GM12878 (cell line): ENCODE measurements around the gene CD209. TPM values are rescaled to one million over a fixed set of nuclear protein-coding genes. Genes with fewer than 3 reads are reported as not detected.
A peak's percentile ranks its signal among the peaks of the same experiment; 100 is the strongest.

Source experiments
- BCL11A ChIP-seq: IDR thresholded peaks from 2 replicates; pipeline ENCODE4 v1.6.1; 2011; ENCODE audit warnings: low read depth, low read length
- CBX5 ChIP-seq: sonication (generic); IDR thresholded peaks from 2 replicates; pipeline ENCODE4 v1.6.1; 2016; ENCODE audit warnings: low read depth, moderate library complexity, mild to moderate bottlenecking, inconsistent platforms
- CHD1 ChIP-seq: IDR thresholded peaks from 2 replicates; pipeline ENCODE4 v1.6.1; 2012; ENCODE audit warnings: low read depth, low read length, improper control_type of control experiment
- GATAD2B ChIP-seq: fragments of 450-650 bp; conservative IDR thresholded peaks from 2 replicates; pipeline ENCODE4 v1.6.1; 2017; ENCODE audit warnings: low read depth, mild to moderate bottlenecking, moderate library complexity
- IKZF1 ChIP-seq: fragments of 450-650 bp; conservative IDR thresholded peaks from 2 replicates; pipeline ENCODE4 v1.6.1; 2017; ENCODE audit warnings: antibody characterized with exemption, mild to moderate bottlenecking
- KLF5 ChIP-seq: fragments of 450-650 bp; IDR thresholded peaks from 2 replicates; pipeline ENCODE4 v1.6.1; 2014; ENCODE audit warnings: mild to moderate bottlenecking; ENCODE audit not compliant: partially characterized antibody
- MEF2B ChIP-seq: fragments of 450-650 bp; IDR thresholded peaks from 2 replicates; pipeline ENCODE4 v1.6.1; 2018; ENCODE audit warnings: mild to moderate bottlenecking, moderate library complexity; ENCODE audit not compliant: partially characterized antibody, poor library complexity, severe bottlenecking
- MXI1 ChIP-seq: fragments of 150-350 bp; IDR thresholded peaks from 2 replicates; pipeline ENCODE4 v1.6.1; 2011; ENCODE audit warnings: low read depth, mild to moderate bottlenecking, inconsistent platforms, low read length, improper control_type of control experiment
- PML ChIP-seq: IDR thresholded peaks from 2 replicates; pipeline ENCODE4 v1.6.1; 2012; ENCODE audit warnings: low read length, inconsistent platforms
- POLR2A ChIP-seq: IDR thresholded peaks from 2 replicates; pipeline ENCODE4 v1.6.1; 2011; ENCODE audit warnings: low read depth, mild to moderate bottlenecking, low read length
- STAT1 ChIP-seq: fragments of 450-650 bp; conservative IDR thresholded peaks from 2 replicates; pipeline ENCODE4 v1.6.1; 2014; ENCODE audit warnings: antibody characterized with exemption, mild to moderate bottlenecking
- SUZ12 ChIP-seq: fragments of 200-600 bp; sonication (generic); IDR thresholded peaks from one replicate; pipeline ENCODE4 v1.6.1; 2018; ENCODE audit warnings: antibody characterized with exemption, mild to moderate bottlenecking; ENCODE audit not compliant: unreplicated experiment
- TAF1 ChIP-seq: IDR thresholded peaks from 2 replicates; pipeline ENCODE4 v1.6.1; 2011; ENCODE audit warnings: mild to moderate bottlenecking, low read depth, low read length, borderline replicate concordance
- TBL1XR1 ChIP-seq: IDR thresholded peaks from 2 replicates; pipeline ENCODE4 v1.6.1; 2012; ENCODE audit warnings: low read depth, low read length, improper control_type of control experiment
- WRNIP1 ChIP-seq: IDR thresholded peaks from 2 replicates; pipeline ENCODE4 v1.6.1; 2011; ENCODE audit warnings: low read depth, low read length, improper control_type of control experiment, borderline replicate concordance
- ZNF217 ChIP-seq: fragments of 450-650 bp; IDR thresholded peaks from 2 replicates; pipeline ENCODE4 v1.6.1; 2017; ENCODE audit warnings: antibody characterized with exemption, mild to moderate bottlenecking
- ZNF24 ChIP-seq: fragments of 450-650 bp; IDR thresholded peaks from 2 replicates; pipeline ENCODE4 v1.6.1; 2017; ENCODE audit warnings: antibody characterized with exemption, mild to moderate bottlenecking
- ZNF274 ChIP-seq: IDR thresholded peaks from one replicate; pipeline ENCODE4 v1.8.0; 2011; ENCODE audit not compliant: insufficient read length, insufficient read depth
- ZNF384 ChIP-seq: IDR thresholded peaks from 2 replicates; pipeline ENCODE4 v1.6.1; 2012; ENCODE audit warnings: low read depth, mild to moderate bottlenecking, low read length, improper control_type of control experiment, borderline replicate concordance
- polyA plus RNA-seq, 11 experiments: library from polyadenylated mRNA; depleted of rRNA in 4 of 11; unstranded in 6 of 11; stranded (reverse) in 5 of 11; fragments of >200 nt; fragmentation: Nextera tagmentation in 4 of 11; fragmentation: Illumina TruSeq in 1 of 11; extraction: Ambion mirVana in 4 of 11; extraction: Trizol in 1 of 11; gene quantifications; 1 replicate in 1 of 11; 2 replicates in 10 of 11; pipeline versions ENCODE4 v1.2.1 to v1.2.3, GENCODE V29; 2011 to 2016; ENCODE audit warnings: inconsistent platforms in 2 of 11, missing spikeins in 2 of 11, low read depth in 1 of 11
- total RNA-seq, 4 experiments: library from RNA; depleted of rRNA in 3 of 4; stranded (reverse); fragments of >200 nt in 3 of 4; fragmentation: Illumina TruSeq in 1 of 4; extraction: Trizol in 1 of 4; gene quantifications; 2 replicates each; pipeline versions ENCODE4 v1.2.1 to v1.2.3, GENCODE V29; 2013 to 2021
- TF ChIP-seq, protein P1 (sequence below): fragments of 450-650 bp; IDR thresholded peaks from 2 replicates; pipeline ENCODE4 v1.6.1; 2016; ENCODE audit warnings: mild to moderate bottlenecking, moderate library complexity, borderline replicate concordance
- TF ChIP-seq, protein P2 (sequence below): IDR thresholded peaks from 2 replicates; pipeline ENCODE4 v1.6.1; 2011; ENCODE audit warnings: low read depth, mild to moderate bottlenecking, low read length, moderate library complexity, borderline replicate concordance; ENCODE audit errors: extremely low read depth
- TF ChIP-seq, protein P3 (sequence below): IDR thresholded peaks from 2 replicates; pipeline ENCODE4 v1.6.1; 2012; ENCODE audit warnings: low read depth, low read length, improper control_type of control experiment
- TF ChIP-seq, protein P4 (sequence below): fragments of 450-650 bp; IDR thresholded peaks from 2 replicates; pipeline ENCODE4 v1.6.1; 2017; ENCODE audit warnings: borderline replicate concordance
- TF ChIP-seq, protein P5 (sequence below): IDR thresholded peaks from 2 replicates; pipeline ENCODE4 v1.6.1; 2012; ENCODE audit warnings: low read depth, low read length, improper control_type of control experiment

CD209 gene
- total and polyA plus RNA-seq, 10 of the 15 experiments (the other 5 are each of a cell fraction or from before 2014, with no cell fraction given), result 0.04 to 0.21 (median 0.10) TPM; not detected in 3

DNA sequence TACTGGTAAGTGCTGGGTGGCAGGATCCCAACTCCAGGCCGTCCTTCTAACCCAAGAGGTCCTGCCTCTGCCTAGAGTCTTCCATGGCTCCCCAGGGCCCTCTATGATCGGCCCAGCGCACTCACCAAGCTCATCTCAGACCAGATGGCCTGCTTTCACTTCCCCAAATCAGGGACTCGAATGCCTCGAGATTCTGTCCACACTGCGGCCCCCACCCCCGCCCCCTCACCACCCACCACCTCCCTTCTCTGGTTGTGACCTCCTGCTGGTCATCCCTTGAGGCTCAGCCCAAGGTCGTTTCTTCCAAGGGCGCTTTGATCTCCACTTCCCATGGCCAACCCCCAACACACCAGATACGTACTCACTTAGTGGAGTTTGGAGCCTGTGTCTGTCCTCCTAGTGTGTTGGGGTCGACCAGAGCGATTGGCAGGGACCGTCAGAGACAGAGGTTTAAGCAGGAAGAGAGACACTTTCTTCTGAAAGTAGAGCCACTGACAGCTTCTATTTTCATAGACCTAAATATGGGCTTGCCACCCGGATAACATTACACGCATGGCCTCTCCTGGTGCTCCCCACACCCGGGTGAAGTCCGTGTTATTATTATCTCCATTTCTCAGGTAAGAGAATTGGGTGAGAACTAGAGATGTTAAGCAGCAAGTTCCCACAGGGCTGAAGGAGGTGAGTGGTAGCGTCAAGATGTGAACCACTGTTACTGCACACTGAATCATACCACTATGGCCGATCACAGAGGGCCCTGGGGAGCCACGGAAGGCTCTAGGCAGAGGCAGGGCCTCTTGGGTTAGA, 45.5 kb downstream of the CD209 start, which contains the start of gene FCER2 (continued):
- TF ChIP-seq, protein P1, sequence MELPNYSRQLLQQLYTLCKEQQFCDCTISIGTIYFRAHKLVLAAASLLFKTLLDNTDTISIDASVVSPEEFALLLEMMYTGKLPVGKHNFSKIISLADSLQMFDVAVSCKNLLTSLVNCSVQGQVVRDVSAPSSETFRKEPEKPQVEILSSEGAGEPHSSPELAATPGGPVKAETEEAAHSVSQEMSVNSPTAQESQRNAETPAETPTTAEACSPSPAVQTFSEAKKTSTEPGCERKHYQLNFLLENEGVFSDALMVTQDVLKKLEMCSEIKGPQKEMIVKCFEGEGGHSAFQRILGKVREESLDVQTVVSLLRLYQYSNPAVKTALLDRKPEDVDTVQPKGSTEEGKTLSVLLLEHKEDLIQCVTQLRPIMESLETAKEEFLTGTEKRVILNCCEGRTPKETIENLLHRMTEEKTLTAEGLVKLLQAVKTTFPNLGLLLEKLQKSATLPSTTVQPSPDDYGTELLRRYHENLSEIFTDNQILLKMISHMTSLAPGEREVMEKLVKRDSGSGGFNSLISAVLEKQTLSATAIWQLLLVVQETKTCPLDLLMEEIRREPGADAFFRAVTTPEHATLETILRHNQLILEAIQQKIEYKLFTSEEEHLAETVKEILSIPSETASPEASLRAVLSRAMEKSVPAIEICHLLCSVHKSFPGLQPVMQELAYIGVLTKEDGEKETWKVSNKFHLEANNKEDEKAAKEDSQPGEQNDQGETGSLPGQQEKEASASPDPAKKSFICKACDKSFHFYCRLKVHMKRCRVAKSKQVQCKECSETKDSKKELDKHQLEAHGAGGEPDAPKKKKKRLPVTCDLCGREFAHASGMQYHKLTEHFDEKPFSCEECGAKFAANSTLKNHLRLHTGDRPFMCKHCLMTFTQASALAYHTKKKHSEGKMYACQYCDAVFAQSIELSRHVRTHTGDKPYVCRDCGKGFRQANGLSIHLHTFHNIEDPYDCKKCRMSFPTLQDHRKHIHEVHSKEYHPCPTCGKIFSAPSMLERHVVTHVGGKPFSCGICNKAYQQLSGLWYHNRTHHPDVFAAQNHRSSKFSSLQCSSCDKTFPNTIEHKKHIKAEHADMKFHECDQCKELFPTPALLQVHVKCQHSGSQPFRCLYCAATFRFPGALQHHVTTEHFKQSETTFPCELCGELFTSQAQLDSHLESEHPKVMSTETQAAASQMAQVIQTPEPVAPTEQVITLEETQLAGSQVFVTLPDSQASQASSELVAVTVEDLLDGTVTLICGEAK, result no peak
- TF ChIP-seq, protein P2, sequence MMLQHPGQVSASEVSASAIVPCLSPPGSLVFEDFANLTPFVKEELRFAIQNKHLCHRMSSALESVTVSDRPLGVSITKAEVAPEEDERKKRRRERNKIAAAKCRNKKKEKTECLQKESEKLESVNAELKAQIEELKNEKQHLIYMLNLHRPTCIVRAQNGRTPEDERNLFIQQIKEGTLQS, result no peak
- TF ChIP-seq SUZ12, result no peak
- TF ChIP-seq BCL11A, result peak; percentile 82; the same call in 1 of the 2 replicates
- TF ChIP-seq CHD1, result no peak; the same call in 1 of the 2 replicates
- TF ChIP-seq, protein P3, sequence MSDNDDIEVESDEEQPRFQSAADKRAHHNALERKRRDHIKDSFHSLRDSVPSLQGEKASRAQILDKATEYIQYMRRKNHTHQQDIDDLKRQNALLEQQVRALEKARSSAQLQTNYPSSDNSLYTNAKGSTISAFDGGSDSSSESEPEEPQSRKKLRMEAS, result no peak; the same call in 1 of the 2 replicates
- TF ChIP-seq MEF2B, result peak; percentile 98
- TF ChIP-seq ZNF384, result no peak
- TF ChIP-seq CBX5, result peak; percentile 90
- TF ChIP-seq, protein P4, sequence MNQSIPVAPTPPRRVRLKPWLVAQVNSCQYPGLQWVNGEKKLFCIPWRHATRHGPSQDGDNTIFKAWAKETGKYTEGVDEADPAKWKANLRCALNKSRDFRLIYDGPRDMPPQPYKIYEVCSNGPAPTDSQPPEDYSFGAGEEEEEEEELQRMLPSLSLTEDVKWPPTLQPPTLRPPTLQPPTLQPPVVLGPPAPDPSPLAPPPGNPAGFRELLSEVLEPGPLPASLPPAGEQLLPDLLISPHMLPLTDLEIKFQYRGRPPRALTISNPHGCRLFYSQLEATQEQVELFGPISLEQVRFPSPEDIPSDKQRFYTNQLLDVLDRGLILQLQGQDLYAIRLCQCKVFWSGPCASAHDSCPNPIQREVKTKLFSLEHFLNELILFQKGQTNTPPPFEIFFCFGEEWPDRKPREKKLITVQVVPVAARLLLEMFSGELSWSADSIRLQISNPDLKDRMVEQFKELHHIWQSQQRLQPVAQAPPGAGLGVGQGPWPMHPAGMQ, result no peak
- peak; percentile 68; the same call in 1 of the 2 replicates for TF ChIP-seq TAF1
- peak; percentile 81 for TF ChIP-seq POLR2A
- peak; percentile 50; the same call in 1 of the 2 replicates for TF ChIP-seq ZNF24
- TF ChIP-seq ZNF217, result peak; percentile 99
- no peak for TF ChIP-seq ZNF274
- TF ChIP-seq WRNIP1, result no peak
- peak; percentile 76 for TF ChIP-seq TBL1XR1
- TF ChIP-seq, protein P5, sequence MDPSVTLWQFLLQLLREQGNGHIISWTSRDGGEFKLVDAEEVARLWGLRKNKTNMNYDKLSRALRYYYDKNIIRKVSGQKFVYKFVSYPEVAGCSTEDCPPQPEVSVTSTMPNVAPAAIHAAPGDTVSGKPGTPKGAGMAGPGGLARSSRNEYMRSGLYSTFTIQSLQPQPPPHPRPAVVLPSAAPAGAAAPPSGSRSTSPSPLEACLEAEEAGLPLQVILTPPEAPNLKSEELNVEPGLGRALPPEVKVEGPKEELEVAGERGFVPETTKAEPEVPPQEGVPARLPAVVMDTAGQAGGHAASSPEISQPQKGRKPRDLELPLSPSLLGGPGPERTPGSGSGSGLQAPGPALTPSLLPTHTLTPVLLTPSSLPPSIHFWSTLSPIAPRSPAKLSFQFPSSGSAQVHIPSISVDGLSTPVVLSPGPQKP, result peak; percentile 92
- TF ChIP-seq MXI1, result 0 out of 2 replicates have a peak, but pooled peaks have one; percentile 47
- TF ChIP-seq GATAD2B, result peak; percentile 98
- peak; percentile 61 for TF ChIP-seq IKZF1
- peak; percentile 74; the same call in 1 of the 2 replicates for TF ChIP-seq PML
- TF ChIP-seq STAT1, result no peak
- TF ChIP-seq KLF5, result no peak
